HG02938 (cell line): Measurements from ENCODE around the gene COL26A1.
"Not testable (repeated sequence)": the region's sequence is repeated elsewhere in the genome, so short reads cannot be mapped to it uniquely, and the experiment has no call there.

Source experiments
- ATAC-seq: cut with Tn5 transposase; IDR thresholded peaks from one replicate; pipeline ENCODE4 v1.9.1; 2021; ENCODE audit warnings: mild to moderate bottlenecking, moderate library complexity; ENCODE audit not compliant: unreplicated experiment

Gene COL26A1

GRCh38 chr7:101362334-101363195 lies at the start of gene COL26A1:
TSS of gene COL26A1 (plus strand) at chr7:101362875. CDS start at chr7:101363033, 158 bp downstream.
- ATAC-seq = no peak

GRCh38 chr7:101315336-101315735 lies 47.3 kb upstream of the COL26A1 start:
- no peak for ATAC-seq

- ATAC-seq = no peak
Observed at GRCh38 chr7:101319401-101319800, 43.3 kb upstream of the COL26A1 start.

DNA sequence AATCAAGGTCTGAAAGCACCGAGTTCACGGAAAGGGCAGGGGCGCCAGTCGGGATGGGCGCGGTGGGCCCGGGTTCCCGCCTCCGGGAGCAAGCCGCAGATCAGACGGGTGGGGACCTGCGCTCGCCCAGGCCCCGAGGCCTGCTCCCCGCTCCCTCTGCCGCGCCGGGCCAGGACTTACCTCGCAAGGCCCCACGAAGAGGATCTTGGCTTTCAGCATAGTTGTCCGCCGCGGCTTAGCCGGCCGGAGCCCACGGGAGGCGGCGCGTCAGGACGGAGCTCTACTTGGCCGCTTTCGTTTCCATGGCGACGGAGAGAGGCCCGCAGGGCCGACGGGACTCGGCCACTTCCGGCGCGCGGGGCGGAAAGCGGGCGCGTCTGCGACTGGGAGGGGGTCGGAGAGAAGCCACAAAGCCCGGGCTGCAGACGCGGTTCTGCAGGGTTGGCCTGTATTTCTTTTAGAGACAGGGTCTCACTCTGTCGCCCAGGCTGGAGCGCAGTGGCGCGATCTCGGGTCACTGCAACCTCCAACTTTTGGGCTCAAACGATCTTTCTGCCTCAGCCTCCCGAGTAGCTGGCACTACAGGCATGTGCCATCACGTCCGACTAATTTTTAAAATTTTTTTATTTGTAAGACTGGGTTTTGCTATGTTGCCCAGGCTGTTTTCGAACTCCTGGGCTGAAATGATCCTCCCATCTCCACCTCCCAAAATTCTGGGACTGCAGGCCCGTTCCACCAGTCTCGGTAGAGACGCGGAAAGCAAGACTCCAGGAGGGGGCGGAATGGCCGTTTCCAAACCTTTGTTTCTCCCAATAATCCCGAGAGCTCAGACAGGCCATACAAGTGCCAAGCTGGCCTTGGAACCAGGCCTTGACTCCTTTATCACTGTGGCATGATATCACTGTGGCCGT lies 40.9 kb upstream of the COL26A1 start, which contains the start of gene IFT22:
Gene IFT22 (minus strand): TSS at position 322 of the 911 bp plus-strand sequence. CDS start 103 bp downstream, at position 219.
- ATAC-seq = peak; percentile 90

- ATAC-seq = no peak
Observed at GRCh38 chr7:101328159-101328558, 34.5 kb upstream of the COL26A1 start.

DNA sequence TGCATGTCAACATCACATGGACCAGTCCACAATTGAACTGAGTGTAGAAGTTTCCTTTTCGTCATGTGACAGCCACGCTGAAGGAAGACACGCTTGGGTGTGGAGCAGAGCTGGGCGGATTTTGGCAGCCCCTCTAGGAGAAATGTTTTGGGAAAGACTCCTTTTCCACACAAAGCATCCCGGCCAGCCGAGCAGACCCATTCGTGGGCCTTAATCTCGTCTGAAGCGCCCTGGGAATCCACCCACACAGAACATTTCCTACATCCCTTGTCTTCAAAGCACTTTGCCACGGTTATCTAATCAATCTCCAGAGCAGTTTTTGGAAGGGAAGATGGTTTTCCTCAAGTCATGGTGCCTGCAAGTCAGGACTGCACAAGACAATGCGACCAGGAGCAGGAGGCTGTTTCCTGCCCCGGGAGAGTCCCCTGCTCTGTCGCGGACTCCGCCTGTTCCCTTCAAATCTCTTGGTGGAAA lies 32.6 kb upstream of the COL26A1 start:
- no peak for ATAC-seq

DNA sequence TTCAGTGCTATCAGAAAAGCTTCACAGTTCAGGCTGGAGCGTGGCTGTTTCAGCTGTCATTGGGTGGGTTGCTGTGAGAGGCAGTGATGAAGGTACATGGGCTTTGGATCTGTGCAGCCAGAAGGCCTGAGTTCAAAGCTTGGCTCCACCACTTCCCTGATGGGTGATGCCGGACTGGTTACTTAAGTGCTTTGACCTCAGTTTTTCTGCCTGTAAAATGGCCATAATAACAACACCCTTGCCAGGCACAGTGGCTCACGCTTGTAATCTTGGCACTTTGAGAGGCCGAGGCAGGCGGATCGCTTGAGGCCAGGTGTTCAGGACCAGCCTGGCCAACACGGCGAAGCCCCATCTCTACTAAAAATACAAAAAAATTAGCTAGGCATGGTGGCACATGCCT lies 30.6 kb upstream of the COL26A1 start:
- no peak for ATAC-seq

DNA sequence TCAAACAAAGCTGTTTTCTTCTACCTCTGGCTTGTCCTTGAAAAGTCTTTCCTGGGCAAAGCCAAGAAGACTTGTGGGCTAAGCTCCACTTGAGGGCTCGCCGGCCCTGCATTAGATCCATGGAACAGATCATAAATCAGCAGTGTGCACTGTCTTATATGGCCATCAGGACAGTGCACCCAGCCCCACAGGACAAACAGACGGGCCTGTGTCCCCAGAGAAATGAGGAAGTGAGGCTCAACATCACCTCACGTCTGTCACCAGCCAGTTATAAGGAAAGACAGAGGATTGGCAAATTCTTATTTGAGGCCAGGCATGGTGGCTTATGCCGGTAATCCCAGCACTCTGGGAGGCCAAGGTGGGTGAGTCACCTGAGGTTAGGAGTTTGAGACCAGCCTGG lies 28.8 kb upstream of the COL26A1 start:
- ATAC-seq = no peak

DNA sequence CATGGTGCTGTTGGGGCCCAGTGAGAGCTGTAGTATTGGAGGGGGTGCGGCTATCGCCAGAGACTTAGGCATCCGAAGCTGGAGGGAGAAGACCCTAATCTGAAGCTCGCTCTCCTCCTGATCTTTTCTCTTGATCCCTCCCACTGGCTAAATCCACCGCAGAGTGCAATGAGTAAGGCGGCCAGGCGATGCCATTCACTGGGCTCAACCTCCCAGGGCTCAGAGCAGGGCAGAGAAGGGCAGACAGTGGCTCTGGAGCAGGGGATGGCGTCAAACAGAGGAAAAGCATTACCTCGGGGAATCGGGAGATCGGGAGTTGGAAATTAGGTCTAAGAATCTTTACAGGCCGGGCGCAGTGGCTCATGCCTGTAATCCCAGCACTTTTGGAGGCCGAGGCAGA lies 22.3 kb upstream of the COL26A1 start:
- no peak for ATAC-seq

DNA sequence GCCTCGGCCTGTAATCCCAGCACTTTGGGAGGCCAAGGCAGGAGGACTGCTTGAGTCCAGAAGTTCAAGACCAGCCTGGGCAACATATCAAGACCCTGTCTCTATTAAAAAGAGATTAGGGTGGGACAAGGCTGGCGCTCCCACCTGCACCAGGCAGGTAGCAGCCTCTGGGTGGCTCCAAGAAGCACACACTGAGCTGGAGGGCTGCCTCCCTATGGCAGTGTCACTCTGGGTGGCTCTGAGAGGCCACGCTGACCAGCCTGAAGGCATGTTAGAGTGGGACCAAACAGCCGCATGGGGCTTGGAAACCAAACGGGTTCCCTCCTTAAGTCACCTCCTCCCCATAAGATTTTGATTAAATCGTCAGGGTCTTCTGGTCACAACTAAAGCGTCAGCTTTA lies 19.8 kb upstream of the COL26A1 start:
- ATAC-seq = no peak

- no peak for ATAC-seq
Observed at GRCh38 chr7:101347477-101347876, 15.2 kb upstream of the COL26A1 start.

GRCh38 chr7:101348456-101349067 lies 14.1 kb upstream of the COL26A1 start:
- ATAC-seq = not testable (repeated sequence)

DNA sequence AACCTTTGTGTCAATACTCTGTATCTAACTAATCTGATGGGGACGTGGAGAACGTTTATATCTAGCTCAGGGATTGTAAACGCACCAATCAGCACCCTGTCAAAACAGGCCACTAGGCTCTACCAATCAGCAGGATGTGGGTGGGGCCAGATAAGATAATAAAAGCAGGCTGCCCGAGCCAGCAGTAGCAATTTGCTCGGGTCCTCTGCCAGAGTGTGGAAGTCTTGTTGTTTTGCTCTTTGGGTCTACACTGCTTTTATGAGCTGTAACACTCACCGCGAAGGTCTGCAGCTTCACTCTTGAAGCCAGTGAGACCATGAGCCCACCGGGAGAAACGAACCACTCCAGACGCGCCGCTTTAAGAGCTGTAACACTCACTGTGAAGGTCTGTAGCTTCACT lies 13.4 kb upstream of the COL26A1 start:
- ATAC-seq = not testable (repeated sequence)

- no peak for ATAC-seq
Observed at GRCh38 chr7:101352920-101353308, 9.8 kb upstream of the COL26A1 start.

DNA sequence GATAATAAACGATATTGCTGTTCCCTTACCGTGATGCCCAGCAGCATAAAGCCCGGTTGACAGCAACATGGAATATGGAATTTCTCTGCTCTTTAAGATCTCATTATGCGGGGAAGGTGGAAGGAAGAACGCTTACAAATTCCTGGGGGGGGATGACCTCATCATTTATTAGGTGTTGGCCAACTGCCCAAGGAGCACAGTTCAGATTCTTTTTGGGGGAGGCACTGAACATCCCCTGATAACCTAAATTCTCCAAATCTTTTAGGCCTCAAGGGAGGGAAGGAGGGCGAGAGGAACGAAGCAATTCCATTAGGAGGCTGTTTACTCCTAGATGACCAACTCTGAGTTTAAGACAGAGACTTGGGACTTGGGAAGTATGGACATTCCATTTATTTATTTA lies 5.2 kb upstream of the COL26A1 start:
- no peak for ATAC-seq

DNA sequence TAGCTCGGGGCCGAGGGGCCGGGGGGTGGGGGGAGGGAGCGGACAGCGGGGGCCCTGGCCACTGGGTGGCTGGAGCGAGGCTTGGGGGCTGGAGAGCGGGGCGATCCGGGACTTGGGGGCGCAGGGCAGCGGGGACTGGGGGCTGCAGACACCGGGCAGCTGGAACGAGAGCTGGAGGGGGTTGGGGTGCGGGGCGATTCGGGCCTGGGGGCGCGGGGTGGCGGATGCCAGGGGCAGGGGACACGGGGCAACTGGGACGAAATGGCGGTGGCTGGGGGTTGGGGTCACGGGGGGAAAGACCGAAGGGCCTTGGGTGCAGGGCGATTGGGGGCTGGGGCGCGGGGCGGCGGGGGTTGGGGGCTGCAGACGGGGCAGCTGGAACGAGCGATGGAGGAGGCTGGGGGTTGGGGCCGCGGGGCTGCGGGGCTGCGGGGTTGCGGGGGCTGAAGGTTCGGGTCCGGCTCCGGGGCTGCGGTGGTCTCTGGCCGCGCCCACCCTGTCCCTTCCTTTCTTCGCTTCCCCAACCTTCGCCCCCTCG lies 590 bp downstream of the COL26A1 start:
- ATAC-seq = no peak

DNA sequence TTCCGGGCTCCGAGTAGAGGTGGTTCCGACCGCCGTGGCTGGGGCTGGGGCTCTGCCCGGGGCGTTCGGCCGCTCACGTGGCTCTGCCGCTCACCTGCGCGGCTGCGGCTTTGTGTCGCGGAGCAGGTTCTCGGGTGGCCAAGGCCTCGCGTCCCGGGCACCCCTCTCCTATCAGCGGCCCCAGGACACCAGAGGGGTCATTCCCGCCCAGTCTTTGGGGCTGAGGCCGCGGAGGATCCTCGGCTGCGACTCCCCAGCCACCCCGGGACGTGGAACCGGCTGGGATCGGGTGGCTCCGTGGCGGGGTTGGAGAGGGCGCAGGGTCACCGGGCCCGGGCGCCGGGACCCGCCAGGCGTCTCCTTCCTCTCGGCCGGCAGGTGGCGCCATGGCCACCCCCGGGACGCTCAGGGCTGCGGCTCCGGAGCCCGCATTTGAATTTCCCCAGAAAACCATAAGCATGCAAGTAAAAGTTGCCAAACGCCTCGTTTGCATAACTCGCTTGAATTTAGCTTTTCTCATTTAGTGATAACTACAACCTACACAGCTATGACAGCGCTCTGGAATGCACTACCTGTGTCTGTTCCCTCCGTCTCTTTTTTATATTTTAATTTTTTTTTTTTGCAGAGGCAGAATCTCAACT lies 1.2 kb downstream of the COL26A1 start:
- ATAC-seq = no peak

DNA sequence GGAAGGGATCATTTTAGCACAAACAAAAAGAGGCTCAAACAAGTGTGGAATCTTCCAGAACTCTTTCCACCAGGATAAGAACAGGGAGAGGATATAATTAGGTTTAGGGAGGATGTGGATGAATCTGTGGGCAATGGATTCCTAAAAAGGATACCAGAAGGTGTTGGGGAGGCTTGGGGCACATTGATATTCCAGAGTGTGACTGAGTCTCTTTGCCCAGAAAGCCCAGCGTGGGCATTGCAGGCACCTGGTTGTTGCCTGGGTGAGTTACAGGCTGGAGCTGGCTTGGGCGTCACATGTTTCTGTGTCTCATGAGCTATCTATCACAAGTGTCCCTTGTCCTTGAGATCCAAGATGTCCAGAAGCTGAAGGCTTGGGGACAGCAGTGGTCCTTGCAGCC lies 3.3 kb downstream of the COL26A1 start:
- no peak for ATAC-seq

DNA sequence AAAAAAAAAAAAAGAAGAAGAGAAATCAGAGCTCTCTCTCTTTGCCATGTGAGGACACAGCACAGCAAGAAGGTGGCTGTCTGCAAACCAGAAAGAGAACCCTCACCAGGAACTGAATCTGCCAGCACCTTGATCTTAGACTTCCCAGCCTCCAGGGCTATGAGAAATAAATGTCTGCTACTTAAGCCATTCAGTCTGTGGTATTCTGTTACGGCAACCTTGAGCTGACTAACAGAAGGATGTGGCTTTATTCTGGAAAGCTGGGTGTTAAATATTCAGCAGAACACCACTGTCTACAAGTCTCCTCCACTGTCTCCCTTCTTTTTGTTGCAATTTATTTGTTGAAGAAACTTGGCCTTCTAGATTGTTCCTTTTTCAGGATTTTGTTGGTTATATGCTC lies 5.0 kb downstream of the COL26A1 start:
- ATAC-seq = no peak

DNA sequence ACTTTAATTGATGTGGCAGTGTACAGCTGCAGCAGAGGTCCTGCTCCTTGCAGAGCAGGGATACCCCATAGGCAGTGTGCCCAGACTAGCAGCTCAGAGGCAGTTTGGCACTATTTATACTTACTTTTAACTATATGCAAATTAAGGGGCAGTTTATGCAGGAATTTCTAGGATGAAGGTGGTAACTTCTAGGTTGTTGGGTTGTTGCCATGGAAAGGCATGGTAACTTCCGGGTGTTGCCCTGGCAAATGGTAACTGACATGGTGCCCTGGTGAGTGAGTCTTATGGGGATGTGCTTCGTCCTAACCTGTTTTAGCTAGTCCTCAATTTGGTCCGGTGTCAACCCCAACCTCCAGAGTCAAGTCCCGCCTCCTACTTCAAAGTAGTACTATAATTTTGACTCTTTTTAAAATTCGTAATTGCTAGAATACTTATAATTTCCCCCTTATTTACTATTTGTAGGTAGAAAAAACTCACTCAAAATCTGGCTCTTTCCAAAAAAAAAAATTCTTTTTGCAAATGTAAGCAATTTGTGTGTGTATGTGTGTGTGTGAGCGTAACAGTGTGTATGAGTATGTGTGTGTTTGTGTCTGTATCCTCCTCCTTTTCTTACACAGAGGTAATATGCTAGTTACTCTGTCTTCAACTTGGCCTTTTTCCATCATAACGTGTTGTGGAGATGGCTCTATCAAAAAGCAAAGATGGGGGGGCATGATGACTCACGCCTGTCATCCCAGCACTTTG lies 5.9 kb downstream of the COL26A1 start:
- ATAC-seq = no peak
